Mammary microvascular endothelial cell (primary cell): ENCODE results near the gene ATP5F1D. TPM values are rescaled to one million over a fixed set of nuclear protein-coding genes. Genes with fewer than 3 reads are reported as not detected.

Experiments used
- total RNA-seq: library from RNA; depleted of rRNA; stranded (reverse); fragments of >200 nt; gene quantifications from 2 replicates; pipeline ENCODE4 v1.2.3, GENCODE V29; 2015

ATP5F1D gene
- 53.4 and 66.3 TPM in 2 replicates for total RNA-seq

GRCh38 chr19:1241417-1242095 lies at the start of gene ATP5F1D:
Gene ATP5F1D, plus strand, starts transcription at chr19:1241751. Its CDS starts 100 bp downstream, at chr19:1241851.

GRCh38 chr19:1205114-1206099 lies 36.1 kb upstream of the ATP5F1D start, which contains the start of gene STK11:
Gene STK11, plus strand, starts transcription at chr19:1205778. Its CDS starts 1,136 bp downstream, at chr19:1206914.

GRCh38 chr19:1237754-1238368 lies 3.7 kb upstream of the ATP5F1D start, which contains the start of gene CBARP:
Gene CBARP, minus strand, starts transcription at chr19:1238005. Its CDS starts 1,905 bp downstream, at chr19:1236100.

GRCh38 chr19:1248139-1248785 lies 6.7 kb downstream of the ATP5F1D start, which contains the start of gene MIDN:
Gene MIDN, plus strand, starts transcription at chr19:1248583. Its CDS starts 1,714 bp downstream, at chr19:1250297.

GRCh38 chr19:1269065-1269477 lies 27.5 kb downstream of the ATP5F1D start, which contains the start of gene CIRBP:
Gene CIRBP, plus strand, starts transcription at chr19:1269332. Its CDS starts 1,602 bp downstream, at chr19:1270934.

GRCh38 chr19:1275260-1275975 lies 33.9 kb downstream of the ATP5F1D start, which contains the start of gene FAM174C:
Gene FAM174C, plus strand, starts transcription at chr19:1275530. Its CDS starts 20 bp downstream, at chr19:1275550.

GRCh38 chr19:1285737-1286360 lies 44.3 kb downstream of the ATP5F1D start, which contains the start of gene EFNA2:
Gene EFNA2, plus strand, starts transcription at chr19:1285873. Its CDS starts 296 bp downstream, at chr19:1286169.

Other genes starting within 250 kb of the ATP5F1D start
- 0.53 and 2.6 TPM in 2 replicates for gene GRIN3B, start 241.3 kb upstream of the ATP5F1D start, total RNA-seq
- 144 and 147 TPM in 2 replicates for gene TMEM259, start 220.6 kb upstream of the ATP5F1D start, total RNA-seq
- gene RNU6-2, start 220.2 kb upstream of the ATP5F1D start, total RNA-seq = not detected in 2 replicates
- 166 and 189 TPM in 2 replicates for gene CNN2, start 215.1 kb upstream of the ATP5F1D start, total RNA-seq
- 6.1 and 13.3 TPM in 2 replicates for gene ABCA7, start 201.6 kb upstream of the ATP5F1D start, total RNA-seq
- 43.0 and 45.8 TPM in 2 replicates for gene ARHGAP45, start 174.6 kb upstream of the ATP5F1D start, total RNA-seq
- 352 and 370 TPM in 2 replicates for gene POLR2E, start 146.4 kb upstream of the ATP5F1D start, total RNA-seq
- 881 and 907 TPM in 2 replicates for gene GPX4, start 137.8 kb upstream of the ATP5F1D start, total RNA-seq
- 38.8 and 42.5 TPM in 2 replicates for gene SBNO2, start 67.5 kb upstream of the ATP5F1D start, total RNA-seq
- 73.8 and 83.4 TPM in 2 replicates for gene STK11, start 36.0 kb upstream of the ATP5F1D start, total RNA-seq
- 1.9 and 3.1 TPM in 2 replicates for gene CBARP, start 3.7 kb upstream of the ATP5F1D start, total RNA-seq
- 27.0 and 31.7 TPM in 2 replicates for gene MIDN, start 6.8 kb downstream of the ATP5F1D start, total RNA-seq
- 145 and 160 TPM in 2 replicates for gene CIRBP, start 27.6 kb downstream of the ATP5F1D start, total RNA-seq
- 86.5 and 107 TPM in 2 replicates for gene FAM174C, start 33.8 kb downstream of the ATP5F1D start, total RNA-seq
- not detected in 2 replicates for gene EFNA2, start 44.1 kb downstream of the ATP5F1D start, total RNA-seq
- gene NDUFS7, start 142.2 kb downstream of the ATP5F1D start, total RNA-seq = 206 and 213 TPM in 2 replicates
- 15.4 and 18.3 TPM in 2 replicates for gene GAMT, start 159.8 kb downstream of the ATP5F1D start, total RNA-seq
- gene DAZAP1, start 165.8 kb downstream of the ATP5F1D start, total RNA-seq = 83.3 and 92.8 TPM in 2 replicates
- gene RPS15, start 196.6 kb downstream of the ATP5F1D start, total RNA-seq = 3,210 and 3,696 TPM in 2 replicates
- not detected in 2 replicates for gene APC2, start 208.4 kb downstream of the ATP5F1D start, total RNA-seq
- 16.1 and 20.4 TPM in 2 replicates for gene C19orf25, start 237.5 kb downstream of the ATP5F1D start, total RNA-seq
- gene PCSK4, start 248.6 kb downstream of the ATP5F1D start, total RNA-seq = 0.13 and 0.94 TPM in 2 replicates
- gene REEP6, start 249.4 kb downstream of the ATP5F1D start, total RNA-seq = 1.1 and 2.7 TPM in 2 replicates